GM12892 (cell line): ENCODE results near the gene DDR1.
"Not testable (repeated sequence)": the region's sequence is repeated elsewhere in the genome, so short reads cannot be mapped to it uniquely, and the experiment has no call there.

ENCODE experiments used
- DNase-seq: peaks from one replicate; pipeline ENCODE4 v3.0.0; 2011; ENCODE audit not compliant: insufficient read length
- FAIRE-seq: peaks from 2 replicates; lab custom pipeline; 2011; peaks lifted over from hg19 to GRCh38; lab: Jason Lieb, UNC
- POLR2A ChIP-seq: IDR thresholded peaks from 2 replicates; pipeline ENCODE4 v1.6.1; 2011; ENCODE audit warnings: low read depth, low read length, control low read depth
- POLR2AphosphoS5 ChIP-seq: IDR thresholded peaks from 2 replicates; pipeline ENCODE4 v1.6.1; 2011; ENCODE audit warnings: low read depth, low read length, control low read depth
- TAF1 ChIP-seq: IDR thresholded peaks from 2 replicates; pipeline ENCODE4 v1.6.1; 2011; ENCODE audit warnings: low read depth, mild to moderate bottlenecking, control low read depth, low read length, borderline replicate concordance

Gene DDR1

DNA sequence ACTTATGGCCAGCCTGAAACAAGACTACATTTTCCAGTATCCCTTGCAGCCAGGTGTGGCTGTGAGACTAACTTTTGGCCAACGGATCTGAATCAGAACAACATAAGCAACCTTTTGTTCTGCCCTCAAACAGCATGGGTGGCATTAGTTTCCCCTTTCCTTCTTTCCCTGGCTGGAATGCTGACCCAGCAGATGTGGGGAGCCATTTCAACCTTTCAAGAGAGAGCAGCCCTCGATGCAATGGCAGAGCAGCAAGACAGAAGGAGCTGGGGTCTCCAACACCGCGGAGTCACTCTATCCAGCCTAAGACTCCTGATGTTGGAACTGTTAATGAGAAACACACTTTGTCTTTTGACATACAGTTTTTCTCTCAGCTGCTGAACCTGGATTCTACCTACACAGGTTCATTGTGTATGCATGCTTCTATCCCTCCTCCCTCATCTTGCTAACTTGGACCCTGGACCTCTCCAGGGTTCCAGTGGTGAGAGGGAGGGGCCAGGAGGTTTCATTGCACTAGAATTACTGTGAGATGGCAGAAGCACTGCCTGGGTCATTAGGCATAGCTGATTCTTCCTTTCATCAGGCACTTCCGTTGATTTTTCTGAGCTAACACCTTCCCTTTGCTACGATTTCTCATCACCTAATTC lies 28.8 kb upstream of the DDR1 start:
- no peak for DNase-seq
- FAIRE-seq, result no peak
- TF ChIP-seq POLR2A (no peak), TAF1 (no peak), POLR2AphosphoS5 (no peak)

- TF ChIP-seq TAF1, result no peak
- TF ChIP-seq POLR2A, result no peak
- no peak for TF ChIP-seq POLR2AphosphoS5
- FAIRE-seq (no peak), DNase-seq (no peak)
Measured at GRCh38 chr6:30857112-30857511, 27.2 kb upstream of the DDR1 start.

- DNase-seq (no peak), FAIRE-seq (no peak)
- TF ChIP-seq TAF1, result no peak
- no peak for TF ChIP-seq POLR2AphosphoS5
- TF ChIP-seq POLR2A, result no peak
Measured at GRCh38 chr6:30857549-30857948, 26.8 kb upstream of the DDR1 start.

- not testable (repeated sequence) for DNase-seq, FAIRE-seq
Measured at GRCh38 chr6:30859726-30860125, 24.6 kb upstream of the DDR1 start.

GRCh38 chr6:30861257-30862048 lies 22.9 kb upstream of the DDR1 start:
- FAIRE-seq (no peak), DNase-seq (no peak)
- TF ChIP-seq POLR2AphosphoS5 (no peak), POLR2A (no peak), TAF1 (no peak)

DNA sequence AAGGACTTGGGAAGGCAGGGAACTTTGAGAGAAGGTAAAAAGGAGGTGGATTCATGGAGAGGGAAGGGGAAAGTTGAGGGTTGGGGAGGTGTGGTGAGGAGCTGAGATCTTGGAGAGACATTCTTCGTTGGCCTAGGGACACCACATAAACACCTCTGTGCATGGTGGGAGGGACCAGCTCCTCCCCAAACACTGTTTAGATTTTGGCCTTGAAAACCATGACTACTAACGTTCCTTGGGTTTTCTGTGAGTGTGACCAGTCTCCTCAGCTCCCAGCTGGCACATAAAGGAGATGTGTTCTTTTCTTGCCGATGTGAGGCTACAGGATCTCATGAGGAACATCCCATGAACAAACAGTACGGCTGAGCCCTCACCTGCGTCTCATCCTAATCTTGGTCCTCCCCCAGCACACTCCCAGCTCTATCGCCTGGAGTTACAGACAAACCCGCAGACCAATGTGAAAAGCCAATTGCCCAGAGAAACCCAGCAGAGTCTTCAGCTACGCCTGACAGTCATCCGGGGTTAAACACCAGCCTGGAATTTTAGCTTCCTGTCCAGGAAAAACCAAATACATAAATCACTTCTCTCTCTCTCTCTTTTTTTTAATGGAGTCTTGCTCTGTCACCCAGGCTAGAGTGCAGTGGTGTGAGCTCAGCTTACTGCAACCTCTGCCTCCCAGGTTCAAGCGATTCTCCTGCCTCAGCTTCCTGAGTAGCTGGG lies 22.0 kb upstream of the DDR1 start:
- no peak for TF ChIP-seq POLR2A
- no peak for FAIRE-seq
- no peak for DNase-seq

DNA sequence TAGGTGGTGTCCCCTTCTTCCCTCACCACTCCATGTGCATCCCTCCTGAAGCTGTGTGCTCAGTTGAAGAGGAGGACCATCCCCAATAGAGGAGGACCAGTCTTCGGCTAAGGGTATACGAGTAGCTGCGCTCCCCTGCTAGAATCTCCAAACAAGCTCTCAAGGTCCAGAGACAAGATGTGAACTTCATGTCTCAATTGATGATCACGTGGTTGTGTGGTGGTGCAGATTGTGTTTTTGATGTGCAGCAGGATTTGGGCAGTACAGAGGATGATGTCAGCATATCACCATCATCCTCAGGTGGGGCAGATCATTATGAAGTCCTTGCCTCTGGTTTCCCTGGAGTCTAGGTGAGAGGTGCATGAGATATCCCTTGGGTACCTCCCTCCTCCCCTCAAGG lies 20.0 kb upstream of the DDR1 start:
- TF ChIP-seq POLR2AphosphoS5 (no peak), POLR2A (no peak), TAF1 (no peak)
- DNase-seq, result no peak
- no peak for FAIRE-seq

DNA sequence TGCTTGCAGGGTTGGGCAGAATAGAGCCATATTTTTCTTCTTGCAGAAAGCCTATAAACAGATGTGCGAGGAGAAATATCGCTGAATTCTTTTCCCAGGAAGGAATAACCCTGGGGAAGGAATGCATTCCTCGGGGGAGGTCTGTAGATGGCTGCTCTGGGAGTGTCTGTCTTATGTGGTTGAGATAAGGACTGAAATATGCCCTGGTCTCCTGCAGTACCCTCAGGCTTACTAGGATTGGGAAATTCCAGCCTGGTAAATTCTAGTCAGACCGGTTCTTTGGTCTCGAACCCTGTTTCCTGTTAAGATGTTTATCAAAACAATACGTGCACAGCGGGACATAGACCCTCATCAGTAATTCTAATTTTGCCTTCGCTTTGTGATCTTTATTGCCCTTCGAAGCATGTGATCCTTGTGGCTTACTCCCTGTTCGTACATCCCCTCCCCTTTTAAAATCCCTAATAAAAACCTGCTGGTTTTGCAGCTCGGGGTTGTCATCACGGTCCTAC lies 15.0 kb upstream of the DDR1 start:
- not testable (repeated sequence) for FAIRE-seq, DNase-seq

- no peak for TF ChIP-seq TAF1
- no peak for TF ChIP-seq POLR2A
- no peak for TF ChIP-seq POLR2AphosphoS5
- DNase-seq, result no peak
- FAIRE-seq, result no peak
Measured at GRCh38 chr6:30870546-30870945, 13.8 kb upstream of the DDR1 start.

DNA sequence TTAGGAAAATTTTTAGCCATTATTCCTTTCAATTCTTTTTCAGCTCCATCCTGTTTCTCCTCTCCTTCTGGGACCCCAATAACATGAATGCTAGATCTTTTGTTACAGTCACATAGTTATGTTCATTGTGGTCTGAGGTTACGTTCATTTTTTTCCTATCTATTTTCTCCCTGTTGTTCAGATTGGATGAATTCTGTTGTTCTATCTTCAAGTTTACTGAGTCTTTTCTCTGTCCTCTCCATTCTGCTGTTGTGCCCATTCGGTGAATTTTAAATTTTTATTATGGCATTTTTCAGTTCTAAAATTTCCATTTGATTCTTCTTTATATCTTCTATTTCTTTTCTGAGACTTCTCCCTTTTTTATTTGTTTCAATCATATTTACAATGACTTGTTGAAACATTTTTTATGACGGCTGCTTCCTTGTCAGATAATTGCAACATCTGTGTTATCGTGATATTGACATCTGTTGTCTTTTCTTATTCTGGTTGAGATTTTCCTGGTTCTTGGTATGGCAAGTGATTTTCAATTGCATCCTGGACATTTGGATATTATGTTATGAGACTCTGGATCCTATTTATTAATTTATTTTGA lies 12.6 kb upstream of the DDR1 start:
- no peak for DNase-seq
- no peak for TF ChIP-seq POLR2A
- TF ChIP-seq TAF1, result no peak
- no peak for FAIRE-seq

DNA sequence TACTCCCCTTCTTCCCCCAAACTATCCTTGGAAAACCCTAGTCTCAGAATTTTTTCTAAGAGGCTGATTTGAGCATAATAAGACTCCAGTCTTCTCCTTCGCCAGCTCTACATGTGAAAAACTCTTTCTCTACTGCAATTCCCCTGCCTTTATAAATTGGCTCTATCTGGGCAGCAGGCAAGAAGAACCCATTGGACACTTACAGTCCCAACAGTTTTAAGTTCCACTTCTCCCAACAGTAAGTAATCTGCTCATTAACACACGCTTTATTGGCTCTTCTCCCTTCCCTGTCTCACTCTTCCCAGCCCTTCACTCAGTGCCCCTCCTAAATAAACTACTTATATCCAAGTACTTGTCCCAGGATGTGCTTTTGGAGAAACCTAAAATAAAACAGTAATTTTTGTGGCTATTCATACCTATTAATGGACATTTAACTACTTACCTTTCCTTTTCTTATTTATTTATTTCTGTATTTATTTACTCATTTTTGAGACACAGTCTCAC lies 11.1 kb upstream of the DDR1 start:
- TF ChIP-seq TAF1 (no peak), POLR2A (no peak), POLR2AphosphoS5 (no peak)
- DNase-seq (no peak), FAIRE-seq (no peak)

- FAIRE-seq, DNase-seq: not testable (repeated sequence)
Measured at GRCh38 chr6:30873795-30874194, 10.5 kb upstream of the DDR1 start.
